Measurements from ENCODE around the gene TMEM235.

DNA sequence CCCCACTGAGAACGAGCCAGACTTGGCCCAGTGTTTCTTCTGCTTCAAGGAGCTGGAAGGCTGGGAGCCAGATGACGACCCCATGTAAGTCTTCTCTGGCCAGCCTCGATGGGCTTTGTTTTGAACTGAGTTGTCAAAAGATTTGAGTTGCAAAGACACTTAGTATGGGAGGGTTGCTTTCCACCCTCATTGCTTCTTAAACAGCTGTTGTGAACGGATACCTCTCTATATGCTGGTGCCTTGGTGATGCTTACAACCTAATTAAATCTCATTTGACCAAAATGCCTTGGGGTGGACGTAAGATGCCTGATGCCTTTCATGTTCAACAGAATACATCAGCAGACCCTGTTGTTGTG is 16.7 kb upstream of the TMEM235 start:
- no peak for TF ChIP-seq JUND (IDR thresholded peaks at IDR 0.05)
- TF ChIP-seq, protein P1, sequence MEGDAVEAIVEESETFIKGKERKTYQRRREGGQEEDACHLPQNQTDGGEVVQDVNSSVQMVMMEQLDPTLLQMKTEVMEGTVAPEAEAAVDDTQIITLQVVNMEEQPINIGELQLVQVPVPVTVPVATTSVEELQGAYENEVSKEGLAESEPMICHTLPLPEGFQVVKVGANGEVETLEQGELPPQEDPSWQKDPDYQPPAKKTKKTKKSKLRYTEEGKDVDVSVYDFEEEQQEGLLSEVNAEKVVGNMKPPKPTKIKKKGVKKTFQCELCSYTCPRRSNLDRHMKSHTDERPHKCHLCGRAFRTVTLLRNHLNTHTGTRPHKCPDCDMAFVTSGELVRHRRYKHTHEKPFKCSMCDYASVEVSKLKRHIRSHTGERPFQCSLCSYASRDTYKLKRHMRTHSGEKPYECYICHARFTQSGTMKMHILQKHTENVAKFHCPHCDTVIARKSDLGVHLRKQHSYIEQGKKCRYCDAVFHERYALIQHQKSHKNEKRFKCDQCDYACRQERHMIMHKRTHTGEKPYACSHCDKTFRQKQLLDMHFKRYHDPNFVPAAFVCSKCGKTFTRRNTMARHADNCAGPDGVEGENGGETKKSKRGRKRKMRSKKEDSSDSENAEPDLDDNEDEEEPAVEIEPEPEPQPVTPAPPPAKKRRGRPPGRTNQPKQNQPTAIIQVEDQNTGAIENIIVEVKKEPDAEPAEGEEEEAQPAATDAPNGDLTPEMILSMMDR (IDR thresholded peaks at IDR 0.05) = no peak
- no peak for TF ChIP-seq GABPA (IDR thresholded peaks at IDR 0.05; ENCODE audit: low read depth)
- TF ChIP-seq TAF1 (IDR thresholded peaks at IDR 0.05; ENCODE audit: borderline replicate concordance, low read depth, low read length) = no peak
- TF ChIP-seq, protein P2, sequence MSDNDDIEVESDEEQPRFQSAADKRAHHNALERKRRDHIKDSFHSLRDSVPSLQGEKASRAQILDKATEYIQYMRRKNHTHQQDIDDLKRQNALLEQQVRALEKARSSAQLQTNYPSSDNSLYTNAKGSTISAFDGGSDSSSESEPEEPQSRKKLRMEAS (IDR thresholded peaks at IDR 0.05; ENCODE audit: low read depth) = no peak
- no peak for TF ChIP-seq NFIC (IDR thresholded peaks at IDR 0.05; ENCODE audit: borderline replicate concordance)
- TF ChIP-seq POLR2AphosphoS5 (IDR thresholded peaks at IDR 0.05; ENCODE audit: low read depth, low read length) = no peak

Measured in SK-N-SH (cell line).